Epidermal melanocyte (primary cell): ENCODE measurements around the gene RAB20.
"Not testable (repeated sequence)": the region's sequence is repeated elsewhere in the genome, so short reads cannot be mapped to it uniquely, and the experiment has no call there.

Experiments used
- DNase-seq: peaks from one replicate; pipeline ENCODE4 v3.0.0; 2011; ENCODE audit warnings: low spot score; ENCODE audit not compliant: insufficient read length

RAB20 gene

GRCh38 chr13:110554946-110555345 is 6.6 kb downstream of the RAB20 start:
- no peak for DNase-seq

DNA sequence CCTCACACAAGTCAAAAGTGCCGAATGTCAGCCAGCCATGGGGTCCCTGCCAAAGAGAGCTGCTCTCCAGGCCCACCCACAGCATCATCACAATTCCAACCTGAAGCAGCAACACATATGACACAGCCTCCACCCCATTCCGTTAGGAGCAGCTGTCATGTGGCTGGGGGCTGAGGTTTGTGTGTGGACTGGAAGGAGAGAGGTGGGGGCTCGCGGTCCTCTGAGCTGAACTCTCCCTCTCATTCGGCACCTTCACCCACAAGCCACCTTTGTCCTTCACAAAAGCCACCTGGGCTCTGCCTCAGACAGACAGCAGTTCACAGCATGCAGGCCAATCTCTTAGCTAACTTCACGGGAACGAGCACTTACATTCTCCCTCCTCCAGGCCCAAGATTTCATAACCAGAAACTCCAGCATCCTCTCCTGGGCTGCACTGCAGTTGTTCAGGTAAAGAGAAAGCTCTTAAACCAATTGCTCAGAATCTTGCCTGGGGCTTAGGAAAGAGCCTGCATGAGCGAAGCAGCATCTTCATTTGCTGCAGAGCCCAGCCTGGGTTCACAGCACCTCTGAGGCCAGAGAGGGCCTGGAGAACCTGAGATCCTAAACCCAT is 7.2 kb downstream of the RAB20 start:
- DNase-seq = no peak

DNA sequence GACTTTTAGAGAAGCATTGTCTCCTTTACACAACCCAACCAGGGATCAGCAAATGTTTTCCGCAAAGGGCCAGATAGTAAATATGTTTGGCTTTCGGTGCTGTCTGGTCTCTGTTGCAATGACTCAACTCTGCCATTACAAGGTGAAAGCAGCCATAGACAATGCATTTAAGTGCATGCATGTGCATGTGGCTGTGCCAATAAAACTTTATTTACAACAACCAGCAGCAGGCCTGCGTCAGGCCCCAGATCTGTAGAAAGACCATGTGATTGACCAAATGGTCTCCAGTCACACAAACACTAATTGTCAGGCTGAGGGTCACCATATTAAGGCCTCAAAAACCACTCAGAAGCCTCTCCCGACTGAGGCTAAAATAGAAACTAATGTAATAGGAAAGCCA is 8.1 kb downstream of the RAB20 start:
- DNase-seq = no peak

DNA sequence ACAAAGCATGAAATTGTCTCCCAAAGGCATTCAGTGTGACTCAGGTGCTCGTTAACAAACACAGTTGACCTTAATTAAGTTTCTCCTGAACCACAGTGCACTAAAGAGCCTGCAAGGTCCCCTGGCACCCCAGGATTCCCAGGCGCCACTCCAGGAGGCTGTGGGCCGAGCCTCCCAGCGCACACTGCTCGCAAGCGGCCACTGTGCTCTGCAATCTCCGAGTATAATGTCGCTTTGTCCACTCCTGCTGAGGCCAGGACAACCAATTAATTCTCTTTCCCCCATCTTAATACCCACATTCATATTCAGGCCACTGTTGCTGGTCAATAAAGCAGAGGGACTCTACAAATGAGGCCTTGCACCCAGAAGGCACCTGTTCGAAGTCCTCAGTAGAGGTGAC is 8.8 kb downstream of the RAB20 start:
- DNase-seq = no peak

DNA sequence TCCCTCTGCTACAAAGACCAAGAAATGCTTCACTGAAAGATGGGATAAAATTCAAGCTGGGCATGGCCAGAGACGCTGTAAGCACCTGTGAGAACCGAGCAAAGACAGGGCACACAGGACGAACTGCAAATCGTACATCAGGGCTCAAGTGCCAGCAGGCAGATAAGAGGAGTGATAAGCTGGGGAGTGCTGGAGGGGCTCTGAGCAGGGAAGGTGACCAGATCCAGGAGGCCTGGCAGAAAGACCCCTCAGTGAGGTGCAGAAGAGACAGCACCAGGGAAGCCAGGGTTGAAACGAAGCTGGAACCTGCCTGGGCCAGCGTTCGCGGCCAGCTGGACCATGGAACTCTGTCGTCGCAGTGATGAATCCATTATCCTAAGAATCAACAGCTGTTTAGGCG is 10.2 kb downstream of the RAB20 start:
- no peak for DNase-seq

GRCh38 chr13:110549795-110550160 is 11.7 kb downstream of the RAB20 start:
- no peak for DNase-seq

DNA sequence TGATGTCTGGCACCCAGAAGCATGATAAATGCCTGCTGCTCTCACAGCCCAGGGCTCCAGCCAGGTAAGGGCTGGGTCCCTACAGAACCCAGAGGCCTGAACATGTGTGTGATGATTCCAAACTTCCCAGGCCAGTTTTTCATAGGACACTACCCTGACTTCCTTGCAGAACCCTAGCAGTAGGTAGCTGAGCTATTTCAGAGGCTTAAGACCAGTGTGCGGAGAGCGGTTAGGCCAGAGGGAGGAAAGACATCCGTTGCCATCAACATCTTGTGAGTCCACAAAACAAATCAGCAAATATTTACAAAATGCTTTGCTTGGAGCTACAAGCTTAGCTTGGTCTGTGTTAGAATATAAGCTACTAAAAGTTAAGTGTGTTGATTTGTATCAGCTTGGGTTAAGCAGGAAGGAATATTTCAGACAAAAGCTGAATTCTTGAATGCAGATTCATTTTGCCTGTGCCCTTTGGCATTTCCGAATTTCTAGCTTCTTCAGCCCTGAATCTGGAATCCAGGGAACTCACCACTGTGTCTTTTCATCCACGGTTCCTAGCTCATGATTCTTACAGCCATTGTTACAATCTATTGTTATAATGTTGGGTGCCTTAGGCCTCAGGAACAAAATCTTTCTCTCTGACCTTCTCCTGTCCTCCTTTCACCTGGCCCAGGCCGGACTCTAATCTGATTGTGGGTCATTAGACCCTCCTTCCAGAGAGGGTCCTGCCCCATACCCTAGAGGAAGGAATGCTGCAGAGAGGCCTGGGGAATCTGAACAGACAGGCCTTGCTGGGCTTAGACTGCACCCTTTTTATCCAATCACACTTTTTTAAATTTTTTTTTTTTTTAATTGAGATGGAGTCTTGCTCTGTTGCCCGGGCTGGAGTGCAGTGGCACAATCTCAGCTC is 12.4 kb downstream of the RAB20 start:
- DNase-seq = no peak

DNA sequence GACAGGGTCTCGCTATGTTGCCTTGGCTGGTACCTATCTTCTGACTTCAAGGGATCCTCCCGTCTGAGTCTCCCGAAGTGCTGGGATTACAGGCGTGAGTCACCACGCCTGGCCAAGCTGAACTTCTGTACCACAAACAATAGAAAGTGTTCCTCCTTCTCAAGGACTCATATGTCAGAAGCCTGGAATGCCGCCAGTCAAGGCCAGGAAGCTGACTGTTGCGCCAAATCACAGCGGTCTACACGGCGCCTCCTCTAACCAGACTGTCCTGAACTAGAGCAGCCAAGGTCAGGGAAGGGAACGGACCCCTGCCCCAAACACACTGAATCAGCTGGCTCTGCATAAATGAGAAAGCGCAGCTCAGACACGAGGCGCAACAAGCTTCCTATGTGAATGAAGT is 14.6 kb downstream of the RAB20 start:
- no peak for DNase-seq

- DNase-seq = no peak
These were observed 15.1 kb downstream of the RAB20 start for GRCh38 chr13:110546378-110546777.

- no peak for DNase-seq
These were observed 19.2 kb downstream of the RAB20 start for GRCh38 chr13:110542169-110542796.

DNA sequence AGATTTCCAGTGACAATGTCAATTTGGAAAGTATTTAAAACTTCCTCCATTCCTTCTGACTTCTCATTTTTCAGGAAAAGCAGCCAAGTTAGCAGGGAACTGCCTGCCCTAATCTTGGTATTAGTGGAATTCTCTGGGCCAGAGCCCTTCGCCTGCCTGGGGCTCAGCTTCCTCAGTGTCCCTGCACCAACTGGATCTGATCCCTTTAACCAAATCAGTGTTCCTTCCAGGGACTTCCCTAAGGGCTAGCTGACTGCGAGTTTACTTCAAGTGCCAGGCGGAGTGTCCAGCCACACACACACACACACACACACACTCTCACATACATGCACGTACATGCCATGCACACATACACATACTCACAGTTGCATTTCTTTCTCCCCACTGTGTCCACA is 20.0 kb downstream of the RAB20 start:
- DNase-seq = no peak

DNA sequence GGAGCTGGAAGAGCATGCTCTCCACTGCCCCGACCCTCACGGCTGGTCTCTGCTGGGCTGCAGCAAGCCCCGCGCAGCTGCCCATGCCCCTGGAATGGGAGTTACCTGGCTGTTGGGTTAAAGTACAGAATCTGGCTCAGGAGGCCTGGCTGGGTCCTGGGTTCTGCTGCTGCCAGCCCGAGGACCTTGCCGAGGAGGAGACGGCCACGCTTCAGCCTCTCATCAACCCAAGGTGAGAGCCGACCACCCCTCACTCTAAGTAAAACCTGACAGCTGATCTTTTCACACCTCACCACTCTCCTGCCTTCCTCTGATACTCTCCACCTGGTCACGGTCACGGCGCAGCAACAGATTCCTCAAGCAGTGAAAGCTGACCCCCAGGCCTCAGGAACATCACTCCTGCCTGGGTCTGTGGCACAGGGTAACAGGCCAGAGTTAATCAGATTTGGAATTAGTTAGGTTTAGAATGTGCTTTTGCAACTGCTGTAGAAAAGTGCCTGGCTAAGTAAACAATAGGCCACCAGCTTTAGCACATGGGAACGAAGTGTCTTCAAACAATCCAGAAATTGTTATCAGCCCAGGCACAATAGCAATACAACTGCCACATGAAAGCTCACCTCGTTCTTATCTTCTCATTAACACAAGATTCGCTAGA is 20.5 kb downstream of the RAB20 start:
- DNase-seq = no peak

GRCh38 chr13:110539894-110540293 is 21.6 kb downstream of the RAB20 start:
- no peak for DNase-seq

GRCh38 chr13:110538632-110539031 is 22.9 kb downstream of the RAB20 start:
- no peak for DNase-seq

DNA sequence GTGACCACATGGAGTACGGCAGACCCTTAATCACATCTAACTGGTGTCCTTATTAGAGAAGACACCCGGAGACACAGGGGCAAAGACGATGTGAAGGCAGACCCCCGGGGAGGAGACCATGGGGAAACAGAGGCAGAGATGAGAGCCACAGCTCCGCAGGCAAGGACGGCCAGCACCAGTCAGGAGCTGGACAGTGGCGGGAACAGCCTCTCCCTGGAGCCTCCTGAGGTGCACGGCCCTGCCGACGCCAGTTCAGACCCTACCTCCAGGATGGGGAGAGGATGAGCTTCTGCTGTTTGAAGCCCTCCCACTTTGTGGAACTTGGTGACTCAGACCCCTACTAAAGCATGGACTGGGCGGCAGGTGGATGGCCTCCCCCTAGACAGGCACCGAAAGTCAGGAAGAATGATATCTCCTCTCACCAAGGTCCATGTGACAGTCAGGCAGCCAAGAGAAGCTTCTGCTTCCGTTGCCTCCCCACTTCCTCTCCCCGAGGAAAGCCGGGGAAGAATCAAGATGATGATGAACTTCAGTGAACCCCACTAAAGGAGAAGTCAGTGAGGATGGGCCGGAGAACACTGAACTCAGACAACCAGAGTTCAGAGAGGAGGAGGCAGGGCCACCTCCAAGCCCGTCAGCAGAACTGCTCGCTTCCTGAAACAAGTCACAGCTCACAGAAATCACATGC is 25.4 kb downstream of the RAB20 start:
- no peak for DNase-seq

GRCh38 chr13:110535526-110535925 is 26.0 kb downstream of the RAB20 start:
- no peak for DNase-seq

DNA sequence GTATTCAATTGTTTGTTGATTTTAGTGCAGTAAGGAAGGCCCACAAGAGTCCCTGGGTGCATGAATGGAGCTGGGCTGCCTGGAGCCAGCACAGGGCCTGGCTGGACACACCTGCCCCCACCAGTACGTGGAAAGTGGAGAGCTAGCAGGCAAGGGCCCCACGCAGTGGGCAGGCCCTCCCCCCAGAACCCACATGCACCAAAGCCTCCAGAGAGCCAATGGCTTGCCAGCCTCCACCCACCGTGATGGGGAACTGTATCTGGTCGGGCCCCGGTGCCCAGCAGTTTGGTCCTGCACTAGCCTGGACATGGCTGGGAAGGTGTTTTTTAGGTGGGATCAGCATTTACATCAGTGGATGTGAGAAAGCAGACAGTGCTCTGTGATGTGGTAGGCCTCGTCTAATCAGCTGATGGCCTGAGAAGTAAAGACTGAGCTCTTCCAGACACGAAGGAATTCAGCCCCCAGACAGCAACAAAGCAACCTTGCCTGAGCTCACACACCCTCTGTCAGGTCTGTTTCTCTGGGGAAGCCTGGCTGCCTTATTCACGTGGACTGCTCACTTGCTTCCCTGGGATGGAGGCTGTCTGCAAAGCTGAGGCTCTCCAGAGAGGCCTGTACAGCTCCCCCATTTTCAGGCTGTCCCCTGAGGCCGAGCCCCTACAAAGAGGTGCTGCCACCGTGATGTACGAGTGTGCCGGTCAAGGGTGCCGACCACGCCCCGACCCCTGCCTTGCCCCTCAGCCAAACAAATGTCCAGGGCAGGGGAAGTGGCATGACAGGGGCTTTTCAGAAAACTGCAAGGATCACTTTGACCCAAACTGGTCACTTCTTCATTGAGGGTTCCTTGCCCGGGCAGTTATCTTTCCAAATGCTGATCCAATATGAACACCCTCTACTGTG is 27.5 kb downstream of the RAB20 start:
- DNase-seq = no peak

- not testable (repeated sequence) for DNase-seq
These were observed 29.3 kb downstream of the RAB20 start for GRCh38 chr13:110532258-110532657.

GRCh38 chr13:110531671-110532083 is 29.8 kb downstream of the RAB20 start:
- DNase-seq = no peak

DNA sequence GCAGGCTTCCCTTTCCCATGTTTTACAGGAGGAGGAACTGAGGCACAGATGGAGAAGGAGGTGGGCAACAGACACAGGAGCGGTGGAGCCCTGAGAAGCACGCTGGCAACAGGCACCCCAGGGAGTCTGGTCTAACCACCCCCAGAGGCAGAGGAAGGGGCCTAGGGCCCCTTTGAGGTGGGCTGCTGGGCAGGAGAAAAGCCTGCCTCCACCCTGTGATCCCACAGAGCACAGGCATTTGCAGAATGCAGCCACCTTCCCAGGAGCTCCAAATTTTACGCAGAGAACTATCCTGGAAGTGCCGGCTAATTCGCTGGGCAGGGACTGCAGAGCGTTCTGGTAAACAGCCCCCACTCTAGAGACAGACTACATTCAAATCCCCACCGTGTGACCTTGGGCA is 30.4 kb downstream of the RAB20 start:
- DNase-seq = no peak
